ENCODE data around the gene OR6C76.

GRCh38 chr12:55448825-55449224 lies 22.8 kb downstream of the OR6C76 start:
- TF ChIP-seq POLR2A (IDR thresholded peaks at IDR 0.05; ENCODE audit: low read length) (no peak), GATA1 (IDR thresholded peaks at IDR 0.05; ENCODE audit: low read depth, low read length) (no peak)

Measured in erythroblast (primary cell).